Activated CD8-positive, alpha-beta T cell treated with anti-CD3 and anti-CD28 coated beads, Interleukin-2, amount 10 ng/mL, durations not matched to agents 7 days and 5 days (primary cell): ENCODE results near the gene C1QTNF8. TPM values are rescaled to one million over a fixed set of nuclear protein-coding genes. Genes with fewer than 3 reads are reported as not detected.

Experiments used
- ATAC-seq: fragments of 150-1000 bp; cut with Tn5 transposase; one replicate; pipeline ENCODE4 v1.10.0; 2021; ENCODE audit warnings: moderate library complexity
- CTCF ChIA-PET: fragments of 350-600 bp; sonication (Branson Sonifier 250); formaldehyde crosslinking; loops from one replicate; lab custom pipeline; 2021; ENCODE audit warnings: antibody characterized with exemption; lab: Charles Lee
- POLR2A ChIA-PET: fragments of 350-600 bp; sonication (Branson Sonifier 250); formaldehyde crosslinking; loops from one replicate; lab custom pipeline; 2021; ENCODE audit warnings: antibody characterized with exemption; lab: Charles Lee
- DNase-seq: peaks from one replicate; pipeline ENCODE4 v3.0.0-alpha.2; 2020
- H3K27ac Mint-ChIP-seq: one replicate; pipeline ENCODE4 v1.8.0; 2021; ENCODE audit warnings: mild to moderate bottlenecking, mixed read lengths
- H3K27me3 Mint-ChIP-seq: one replicate; pipeline ENCODE4 v1.8.0; 2021; ENCODE audit warnings: low read depth, mixed read lengths
- H3K36me3 Mint-ChIP-seq: one replicate; pipeline ENCODE4 v1.8.0; 2021; ENCODE audit warnings: low read depth, mixed read lengths
- H3K4me1 Mint-ChIP-seq: one replicate; pipeline ENCODE4 v1.8.0; 2021; ENCODE audit warnings: low read depth, mixed read lengths
- H3K4me3 Mint-ChIP-seq: one replicate; pipeline ENCODE4 v1.8.0; 2021; ENCODE audit warnings: mild to moderate bottlenecking, mixed read lengths
- H3K9me3 Mint-ChIP-seq: one replicate; pipeline ENCODE4 v1.8.0; 2022; ENCODE audit warnings: mixed read lengths; ENCODE audit not compliant: insufficient read depth
- total RNA-seq, 2 experiments: library from RNA; stranded (reverse); gene quantifications; one replicate each; pipeline ENCODE4 v1.2.3, GENCODE V29; 2021

Gene C1QTNF8
- not detected for total RNA-seq

GRCh38 chr16:1096169-1097082 lies at the start of gene C1QTNF8:
Gene C1QTNF8, minus strand, starts transcription at chr16:1096244. Its CDS starts 1,322 bp downstream, at chr16:1094922.
- ChIA-PET POLR2A (no interaction called here), CTCF (no interaction called here)
- peaks cover 6% of the 10 kb centered on the region for H3K36me3 Mint-ChIP-seq
- no peaks in the 10 kb centered on the region for H3K27me3 Mint-ChIP-seq
- DNase-seq (no peak), ATAC-seq (no peak)
- H3K4me3 Mint-ChIP-seq, result no peak within 1 kb of the TSS
- H3K9me3 Mint-ChIP-seq, result no peaks in the 10 kb centered on the region
- no peak within 1 kb of the TSS for H3K27ac Mint-ChIP-seq
- H3K4me1 Mint-ChIP-seq, result no peaks in the 10 kb centered on the region

GRCh38 chr16:1145383-1146100 lies 49.5 kb upstream of the C1QTNF8 start:
- Mint-ChIP-seq H3K27ac (no peak overlapping the region), H3K27me3 (no peaks in the 10 kb centered on the region), H3K36me3 (no peaks in the 10 kb centered on the region), H3K4me3 (no peak overlapping the region), H3K4me1 (no peaks in the 10 kb centered on the region), H3K9me3 (no peaks in the 10 kb centered on the region)
- ATAC-seq (no peak), DNase-seq (no peak)
- POLR2A ChIA-PET, result no interaction called here
- CTCF ChIA-PET, result no interaction called here

- no peak overlapping the region for H3K4me3 Mint-ChIP-seq
- no peak overlapping the region for H3K27ac Mint-ChIP-seq
- no peaks in the 10 kb centered on the region for H3K27me3 Mint-ChIP-seq
- H3K9me3 Mint-ChIP-seq, result no peaks in the 10 kb centered on the region
- ATAC-seq, result no peak
- ChIA-PET CTCF (no interaction called here), POLR2A (no interaction called here)
- no peaks in the 10 kb centered on the region for H3K4me1 Mint-ChIP-seq
- no peaks in the 10 kb centered on the region for H3K36me3 Mint-ChIP-seq
- no peak for DNase-seq
Observed at GRCh38 chr16:1144476-1145382, 48.7 kb upstream of the C1QTNF8 start.

- ChIA-PET CTCF (no interaction called here), POLR2A (no interaction called here)
- Mint-ChIP-seq H3K4me1 (no peaks in the 10 kb centered on the region), H3K27ac (no peak overlapping the region), H3K9me3 (no peaks in the 10 kb centered on the region), H3K27me3 (no peaks in the 10 kb centered on the region), H3K36me3 (no peaks in the 10 kb centered on the region), H3K4me3 (no peak overlapping the region)
- DNase-seq (no peak), ATAC-seq (no peak)
Observed at GRCh38 chr16:1143761-1144450, 47.9 kb upstream of the C1QTNF8 start.

GRCh38 chr16:1142911-1143310 lies 46.9 kb upstream of the C1QTNF8 start:
- CTCF ChIA-PET, result no interaction called here

GRCh38 chr16:1141716-1142115 lies 45.7 kb upstream of the C1QTNF8 start:
- H3K36me3 Mint-ChIP-seq, result no peaks in the 10 kb centered on the region
- ATAC-seq (no peak), DNase-seq (no peak)
- H3K4me1 Mint-ChIP-seq, result no peaks in the 10 kb centered on the region
- CTCF ChIA-PET, result no interaction called here
- H3K27me3 Mint-ChIP-seq, result no peaks in the 10 kb centered on the region
- POLR2A ChIA-PET, result no interaction called here
- H3K4me3 Mint-ChIP-seq, result no peak overlapping the region
- no peak overlapping the region for H3K27ac Mint-ChIP-seq
- no peaks in the 10 kb centered on the region for H3K9me3 Mint-ChIP-seq

More at GRCh38 chr16:1142911-1143310, 46.9 kb upstream of the C1QTNF8 start:
- ATAC-seq (no peak), DNase-seq (no peak)
- POLR2A ChIA-PET, result no interaction called here
- Mint-ChIP-seq H3K27me3 (no peaks in the 10 kb centered on the region), H3K4me1 (no peaks in the 10 kb centered on the region), H3K9me3 (no peaks in the 10 kb centered on the region), H3K4me3 (no peak overlapping the region), H3K36me3 (no peaks in the 10 kb centered on the region), H3K27ac (no peak overlapping the region)

GRCh38 chr16:1141191-1141590 lies 45.1 kb upstream of the C1QTNF8 start:
- ATAC-seq (no peak), DNase-seq (no peak)
- no peaks in the 10 kb centered on the region for H3K4me1 Mint-ChIP-seq
- no peaks in the 10 kb centered on the region for H3K27me3 Mint-ChIP-seq
- no peak overlapping the region for H3K4me3 Mint-ChIP-seq
- no peak overlapping the region for H3K27ac Mint-ChIP-seq
- ChIA-PET CTCF (no interaction called here), POLR2A (no interaction called here)
- H3K9me3 Mint-ChIP-seq, result no peaks in the 10 kb centered on the region
- H3K36me3 Mint-ChIP-seq, result no peaks in the 10 kb centered on the region

GRCh38 chr16:1140582-1141162 lies 44.6 kb upstream of the C1QTNF8 start:
- H3K9me3 Mint-ChIP-seq, result no peaks in the 10 kb centered on the region

GRCh38 chr16:1137604-1138003 lies 41.6 kb upstream of the C1QTNF8 start:
- CTCF ChIA-PET, result no interaction called here
- no peak for DNase-seq
- Mint-ChIP-seq H3K27me3 (no peaks in the 10 kb centered on the region), H3K27ac (no peak overlapping the region), H3K36me3 (no peaks in the 10 kb centered on the region), H3K4me3 (no peak overlapping the region), H3K9me3 (no peaks in the 10 kb centered on the region), H3K4me1 (no peaks in the 10 kb centered on the region)
- POLR2A ChIA-PET, result no interaction called here
- ATAC-seq, result no peak

More at GRCh38 chr16:1140582-1141162, 44.6 kb upstream of the C1QTNF8 start:
- H3K36me3 Mint-ChIP-seq, result no peaks in the 10 kb centered on the region
- CTCF ChIA-PET, result no interaction called here
- H3K4me3 Mint-ChIP-seq, result no peak overlapping the region
- no peak overlapping the region for H3K27ac Mint-ChIP-seq
- no peak for ATAC-seq
- no peak for DNase-seq
- no peaks in the 10 kb centered on the region for H3K27me3 Mint-ChIP-seq
- no peaks in the 10 kb centered on the region for H3K4me1 Mint-ChIP-seq
- POLR2A ChIA-PET, result no interaction called here

- DNase-seq, result no peak
- H3K36me3 Mint-ChIP-seq, result no peaks in the 10 kb centered on the region
- no peaks in the 10 kb centered on the region for H3K9me3 Mint-ChIP-seq
- no peak for ATAC-seq
- CTCF ChIA-PET, result no interaction called here
- H3K27ac Mint-ChIP-seq, result no peak overlapping the region
- no peaks in the 10 kb centered on the region for H3K27me3 Mint-ChIP-seq
- no peak overlapping the region for H3K4me3 Mint-ChIP-seq
- H3K4me1 Mint-ChIP-seq, result no peaks in the 10 kb centered on the region
- POLR2A ChIA-PET, result no interaction called here
Observed at GRCh38 chr16:1135459-1135825, 39.4 kb upstream of the C1QTNF8 start.
